T1000 (cell line): ENCODE measurements around the gene ABHD16A.

Experiments used
- DNase-seq: peaks from one replicate; lab custom pipeline; 2025; ENCODE audit warnings: mixed read lengths; lab: John Stamatoyannopoulos, UW

The ABHD16A gene

GRCh38 chr6:31702819-31703716 is at the start of gene ABHD16A:
Gene ABHD16A, minus strand, starts transcription at chr6:31703324. Its CDS starts 43 bp downstream, at chr6:31703281.
- DNase-seq: peak; percentile 94

GRCh38 chr6:31752739-31753319 is 49.7 kb upstream of the ABHD16A start:
- no peak for DNase-seq

- DNase-seq: no peak
Observed at GRCh38 chr6:31750411-31751022, 47.4 kb upstream of the ABHD16A start.

- DNase-seq: no peak
Observed at GRCh38 chr6:31749301-31750036, 46.3 kb upstream of the ABHD16A start.

- no peak for DNase-seq
Observed at GRCh38 chr6:31744422-31744821, 41.3 kb upstream of the ABHD16A start.

GRCh38 chr6:31742894-31743293 is 39.8 kb upstream of the ABHD16A start:
- DNase-seq: no peak

- no peak for DNase-seq
Observed at GRCh38 chr6:31741815-31742214, 38.7 kb upstream of the ABHD16A start.

GRCh38 chr6:31740397-31741223 is 37.5 kb upstream of the ABHD16A start:
- DNase-seq: no peak

GRCh38 chr6:31739639-31740396 is 36.7 kb upstream of the ABHD16A start, which contains the start of gene MSH5:
Gene MSH5, plus strand, starts transcription at chr6:31740005. Its CDS starts 462 bp downstream, at chr6:31740467.
- DNase-seq: peak; percentile 98

- DNase-seq: no peak
Observed at GRCh38 chr6:31737991-31738979, 35.2 kb upstream of the ABHD16A start.

- DNase-seq: no peak
Observed at GRCh38 chr6:31737315-31737990, 34.3 kb upstream of the ABHD16A start.

GRCh38 chr6:31736768-31737314 is 33.7 kb upstream of the ABHD16A start:
- no peak for DNase-seq

GRCh38 chr6:31736021-31736767 is 33.1 kb upstream of the ABHD16A start, which contains the start of gene CLIC1:
Gene CLIC1, minus strand, starts transcription at chr6:31736530. Its CDS starts 230 bp downstream, at chr6:31736300.
- DNase-seq: peak; percentile 58

- DNase-seq: peak; percentile 44
Observed at GRCh38 chr6:31734821-31735406, 31.8 kb upstream of the ABHD16A start.

- no peak for DNase-seq
Observed at GRCh38 chr6:31734247-31734820, 31.2 kb upstream of the ABHD16A start.

- DNase-seq: no peak
Observed at GRCh38 chr6:31733734-31734133, 30.6 kb upstream of the ABHD16A start.

- DNase-seq: no peak
Observed at GRCh38 chr6:31732029-31732428, 28.9 kb upstream of the ABHD16A start.
